GM23338 (cell line): ENCODE data around the gene PTCD2. TPM values are rescaled to one million over a fixed set of nuclear protein-coding genes. Genes with fewer than 3 reads are reported as not detected.

Experiments
- ATAC-seq: fragments of 200-7000 bp; cut with Tn5 transposase; 3 replicates; pipeline ENCODE4 v1.9.1; 2020
- DNase-seq: peaks from one replicate; pipeline ENCODE4 v3.0.0-alpha.2; 2015; ENCODE audit warnings: low spot score
- H2AFZ ChIP-seq: fragments of 200-600 bp; sonication (generic); 2 replicates; pipeline ENCODE4 v1.8.0; 2016; ENCODE audit warnings: antibody characterized with exemption, mild to moderate bottlenecking, moderate library complexity
- H3F3A ChIP-seq: fragments of 200-600 bp; sonication (generic); replicated peaks from 2 replicates; pipeline ENCODE4 v1.8.0; 2017; ENCODE audit warnings: antibody characterized with exemption, mixed run types, low read depth
- H3K27ac ChIP-seq: fragments of 200-600 bp; sonication (generic); 2 replicates; pipeline ENCODE4 v1.6.1; 2016; ENCODE audit warnings: low read depth
- H3K27me3 ChIP-seq: fragments of 200-600 bp; sonication (generic); 2 replicates; pipeline ENCODE4 v1.8.0; 2016; ENCODE audit warnings: mild to moderate bottlenecking, mixed run types, moderate library complexity; ENCODE audit not compliant: insufficient read depth
- H3K36me3 ChIP-seq: fragments of 200-600 bp; sonication (generic); 2 replicates; pipeline ENCODE4 v1.8.0; 2016; ENCODE audit warnings: mild to moderate bottlenecking; ENCODE audit not compliant: insufficient read depth
- H3K4me1 ChIP-seq: fragments of 200-600 bp; sonication (generic); 2 replicates; pipeline ENCODE4 v1.8.0; 2016; ENCODE audit warnings: mild to moderate bottlenecking, moderate library complexity; ENCODE audit not compliant: insufficient read depth
- H3K4me2 ChIP-seq: fragments of 200-600 bp; sonication (generic); 2 replicates; pipeline ENCODE4 v1.7.1; 2017; ENCODE audit warnings: mixed run types
- H3K4me3 ChIP-seq: fragments of 200-600 bp; sonication (generic); 2 replicates; pipeline ENCODE4 v1.6.1; 2016; ENCODE audit warnings: mixed run types
- H3K79me2 ChIP-seq: fragments of 200-600 bp; sonication (generic); replicated peaks from 2 replicates; pipeline ENCODE4 v1.8.0; 2017; ENCODE audit warnings: mild to moderate bottlenecking; ENCODE audit not compliant: insufficient read depth
- H3K9me2 ChIP-seq: fragments of 200-600 bp; sonication (generic); 2 replicates; pipeline ENCODE4 v1.8.0; 2017; ENCODE audit not compliant: insufficient read depth
- H4K20me1 ChIP-seq: fragments of 200-600 bp; sonication (generic); replicated peaks from 2 replicates; pipeline ENCODE4 v1.8.0; 2017; ENCODE audit warnings: mild to moderate bottlenecking; ENCODE audit not compliant: insufficient read depth
- H3K27ac Mint-ChIP-seq: 2 replicates; pipeline ENCODE4 v1.8.0; 2020; ENCODE audit warnings: inconsistent platforms, mild to moderate bottlenecking, moderate library complexity, mixed read lengths
- H3K27me3 Mint-ChIP-seq: 3 replicates; pipeline ENCODE4 v1.8.0; 2022; ENCODE audit warnings: low read depth, mild to moderate bottlenecking, moderate library complexity, mixed read lengths, inconsistent platforms; ENCODE audit not compliant: insufficient read depth, poor library complexity
- H3K36me3 Mint-ChIP-seq: 3 replicates; pipeline ENCODE4 v1.8.0; 2021; ENCODE audit warnings: low read depth, mild to moderate bottlenecking, inconsistent platforms, moderate library complexity, mixed read lengths
- H3K4me1 Mint-ChIP-seq: 3 replicates; pipeline ENCODE4 v1.8.0; 2020; ENCODE audit warnings: mild to moderate bottlenecking, inconsistent platforms, mixed read lengths
- H3K4me3 Mint-ChIP-seq: 3 replicates; pipeline ENCODE4 v1.8.0; 2021; ENCODE audit warnings: moderate library complexity, mild to moderate bottlenecking, inconsistent platforms, mixed read lengths
- H3K9me3 Mint-ChIP-seq: 3 replicates; pipeline ENCODE4 v1.8.0; 2020; ENCODE audit warnings: moderate library complexity, mild to moderate bottlenecking, inconsistent platforms, mixed read lengths
- ETS1 ChIP-seq: IDR thresholded peaks from 2 replicates; pipeline ENCODE4 v1.6.1; 2016; ENCODE audit warnings: antibody characterized with exemption
- EZH2 ChIP-seq: fragments of 200-600 bp; sonication (generic); IDR thresholded peaks from one replicate; pipeline ENCODE4 v1.8.0; 2017; ENCODE audit warnings: antibody characterized with exemption, mild to moderate bottlenecking, low read depth; ENCODE audit not compliant: unreplicated experiment
- REST ChIP-seq: IDR thresholded peaks from one replicate; pipeline ENCODE4 v1.6.1; 2018; ENCODE audit warnings: antibody characterized with exemption; ENCODE audit not compliant: unreplicated experiment
- ZNF331 ChIP-seq: fragments of 250-450 bp; sonication (Bioruptor Pico); IDR thresholded peaks from 2 replicates; pipeline ENCODE4 v1.5.0; 2020; ENCODE audit warnings: low read depth, mild to moderate bottlenecking, moderate library complexity
- ZNF462 ChIP-seq: fragments of 250-450 bp; sonication (Bioruptor Pico); IDR thresholded peaks from 2 replicates; pipeline ENCODE4 v1.5.0; 2020; ENCODE audit warnings: mild to moderate bottlenecking, moderate library complexity
- polyA plus RNA-seq: library from polyadenylated mRNA; unstranded; fragments of >200 nt; fragmentation: Nextera tagmentation; extraction: Ambion mirVana; gene quantifications from 2 replicates; pipeline ENCODE4 v1.2.1, GENCODE V29; 2016
- total RNA-seq: library from RNA; depleted of rRNA; stranded (reverse); fragments of >200 nt; shearing (Covaris generic); gene quantifications from 2 replicates; pipeline ENCODE4 v1.2.3, GENCODE V29; 2014

PTCD2 gene
- total and polyA plus RNA-seq, 2 experiments from 2014 or later, result 8.8 to 14.5 TPM

GRCh38 chr5:72372331-72372730 is 52.2 kb downstream of the PTCD2 start:
- no peak for TF ChIP-seq ZNF462 (CRISPR knock-in tag)
- Mint-ChIP-seq H3K27me3 (peaks cover 2% of the 10 kb centered on the region), H3K4me3 (no peak overlapping the region), H3K36me3 (peaks cover 2% of the 10 kb centered on the region; the same call in 1 of the 3 replicates), H3K27ac (no peak overlapping the region), H3K9me3 (no peaks in the 10 kb centered on the region), H3K4me1 (peaks cover 11% of the 10 kb centered on the region)
- no peaks in the 10 kb centered on the region for H3K79me2 ChIP-seq
- 0 out of 2 replicates have a peak, but pooled peaks cover 3% of the 10 kb centered on the region for H3K9me2 ChIP-seq
- no peaks in the 10 kb centered on the region for H3F3A ChIP-seq
- no peaks in the 10 kb centered on the region for H4K20me1 ChIP-seq
- no peak overlapping the region for H3K4me2 ChIP-seq
- H3K27ac ChIP-seq, result no peak overlapping the region
- no peaks in the 10 kb centered on the region for H3K36me3 ChIP-seq
- H3K27me3 ChIP-seq, result no peaks in the 10 kb centered on the region
- H3K4me1 ChIP-seq, result peaks cover 14% of the 10 kb centered on the region; the same call in 1 of the 2 replicates
- no peak for DNase-seq
- no peak overlapping the region for H2AFZ ChIP-seq
- ATAC-seq, result no peak
- no peak overlapping the region for H3K4me3 ChIP-seq

- DNase-seq (no peak), ATAC-seq (no peak)
- Histone ChIP-seq H3K36me3 (no peaks in the 10 kb centered on the region), H3K27ac (no peak overlapping the region), H3K4me1 (peaks cover 14% of the 10 kb centered on the region; the same call in 1 of the 2 replicates), H3K79me2 (no peaks in the 10 kb centered on the region), H3F3A (no peaks in the 10 kb centered on the region), H3K4me3 (no peak overlapping the region), H4K20me1 (no peaks in the 10 kb centered on the region), H2AFZ (no peak overlapping the region), H3K4me2 (no peak overlapping the region), H3K9me2 (0 out of 2 replicates have a peak, but pooled peaks cover 3% of the 10 kb centered on the region), H3K27me3 (no peaks in the 10 kb centered on the region)
- H3K4me3 Mint-ChIP-seq, result no peak overlapping the region
- H3K27ac Mint-ChIP-seq, result no peak overlapping the region
- peaks cover 2% of the 10 kb centered on the region; the same call in 1 of the 3 replicates for H3K36me3 Mint-ChIP-seq
- peaks cover 2% of the 10 kb centered on the region for H3K27me3 Mint-ChIP-seq
- peaks cover 11% of the 10 kb centered on the region for H3K4me1 Mint-ChIP-seq
- no peaks in the 10 kb centered on the region for H3K9me3 Mint-ChIP-seq
- TF ChIP-seq EZH2 (no peak), REST (no peak), ZNF331 (CRISPR knock-in tag) (no peak), ETS1 (no peak)
Measured at GRCh38 chr5:72372923-72373322, 52.8 kb downstream of the PTCD2 start.
